GM04503 (cell line): Measurements from ENCODE around the gene SRP72.

Experiments
- DNase-seq: peaks from one replicate; pipeline ENCODE4 v3.0.0-alpha.2; 2012; ENCODE audit warnings: low read depth

The SRP72 gene

GRCh38 chr4:56550642-56551041 lies 83.2 kb downstream of the SRP72 start:
- no peak for DNase-seq

GRCh38 chr4:56551516-56551915 lies 84.1 kb downstream of the SRP72 start:
- DNase-seq = no peak

DNA sequence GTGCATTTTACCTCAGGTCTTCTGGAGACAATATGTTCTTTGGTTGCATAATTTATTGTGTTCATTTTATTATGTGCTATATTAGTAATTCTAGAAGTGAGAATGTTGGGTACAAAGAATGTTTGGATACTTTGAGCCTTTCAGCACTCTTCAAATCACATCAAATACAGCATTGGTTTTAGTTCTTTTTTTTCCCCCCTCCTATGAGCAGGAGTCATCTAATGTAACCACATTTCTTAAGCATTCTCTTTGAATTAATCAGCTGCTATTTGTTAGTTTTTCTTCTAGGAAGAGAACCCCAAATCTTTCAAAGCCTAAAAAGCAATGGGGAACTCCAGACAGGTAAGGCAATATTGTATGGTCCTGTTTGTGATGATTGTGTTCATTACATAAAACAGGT lies 84.9 kb downstream of the SRP72 start:
- no peak for DNase-seq
